Gastrocnemius medialis (tissue), 4 donors: Measurements from ENCODE around the gene KAZN.

Experiments used
- CTCF ChIP-seq, 5 experiments: fragments of 450-650 bp in 3 of 5; fragments of 200-600 bp in 2 of 5; sonication (generic) in 2 of 5; IDR thresholded peaks in 4 of 5; conservative IDR thresholded peaks in 1 of 5; 1 replicate in 4 of 5; 2 replicates in 1 of 5; pipeline ENCODE4 v1.5.1; 2016 to 2019; ENCODE audit warnings: antibody characterized with exemption in 5 of 5, mild to moderate bottlenecking in 3 of 5, moderate library complexity in 3 of 5
- POLR2A ChIP-seq, 2 donors: fragments of 450-650 bp; IDR thresholded peaks; one replicate each; pipeline ENCODE4 v1.6.1; 2017; ENCODE audit warnings: antibody characterized with exemption in 2 of 2, mild to moderate bottlenecking in 2 of 2, moderate library complexity in 2 of 2

GRCh38 chr1:14924455-14925331 lies 326.2 kb downstream of the KAZN start:
- TF ChIP-seq CTCF (IDR thresholded peaks at IDR 0.05 in 4 of 5, conservative IDR thresholded peaks at IDR 0.05 in 1 of 5): no peak
- TF ChIP-seq POLR2A (IDR thresholded peaks at IDR 0.05): no peak
